HepG2 (cell line): ENCODE results near the gene VAMP5. TPM values are rescaled to one million over a fixed set of nuclear protein-coding genes. Genes with fewer than 3 reads are reported as not detected.

Experiments
- ARHGAP35 ChIP-seq: sonication (generic); formaldehyde crosslinking; IDR thresholded peaks from 2 replicates; pipeline ENCODE4 v1.9.0; 2022; ENCODE audit warnings: mild to moderate bottlenecking, inconsistent platforms, moderate library complexity, missing genetic modification reagents, borderline replicate concordance
- CEBPB ChIP-seq: IDR thresholded peaks from 2 replicates; pipeline ENCODE4 v1.6.1; 2011; ENCODE audit warnings: low read depth, low read length, improper control_type of control experiment, borderline replicate concordance
- CEBPZ ChIP-seq: IDR thresholded peaks from 2 replicates; pipeline ENCODE4 v1.6.1; 2012; ENCODE audit warnings: low read length, improper control_type of control experiment
- GTF2F1 ChIP-seq: fragments of 150-350 bp; IDR thresholded peaks from 2 replicates; pipeline ENCODE4 v1.6.1; 2014; ENCODE audit warnings: low read length
- JARID2 ChIP-seq: sonication (generic); formaldehyde crosslinking; IDR thresholded peaks from 2 replicates; pipeline ENCODE4 v1.8.1; 2023; ENCODE audit warnings: missing genetic modification reagents, inconsistent platforms; ENCODE audit not compliant: insufficient replicate concordance
- NFE2L2 ChIP-seq: fragments of 150-350 bp; IDR thresholded peaks from 2 replicates; pipeline ENCODE4 v1.6.1; 2014; ENCODE audit warnings: low read length
- NFKB2 ChIP-seq: sonication (generic); formaldehyde crosslinking; IDR thresholded peaks from 2 replicates; pipeline ENCODE4 v1.4.0; 2020; ENCODE audit warnings: missing genetic modification reagents, borderline replicate concordance
- PHF20 ChIP-seq: sonication (generic); formaldehyde crosslinking; IDR thresholded peaks from 2 replicates; pipeline ENCODE4 v1.5.0; 2020; ENCODE audit warnings: mild to moderate bottlenecking, missing genetic modification reagents
- RFX1 ChIP-seq: fragments of 450-650 bp; IDR thresholded peaks from 2 replicates; pipeline ENCODE4 v1.6.1; 2017
- SMARCC2 ChIP-seq: fragments of 450-650 bp; IDR thresholded peaks from 2 replicates; pipeline ENCODE4 v1.6.1; 2017; ENCODE audit warnings: antibody characterized with exemption, mild to moderate bottlenecking
- SP140L ChIP-seq: sonication (generic); formaldehyde crosslinking; IDR thresholded peaks from 2 replicates; pipeline ENCODE4 v1.4.0; 2020; ENCODE audit warnings: missing genetic modification reagents, borderline replicate concordance
- TP53 ChIP-seq: sonication (generic); formaldehyde crosslinking; conservative IDR thresholded peaks from 2 replicates; pipeline ENCODE4 v1.4.0; 2020; ENCODE audit warnings: missing genetic modification reagents
- ZFY ChIP-seq: sonication (generic); formaldehyde crosslinking; IDR thresholded peaks from 2 replicates; pipeline ENCODE4 v1.4.0; 2020; ENCODE audit warnings: missing genetic modification reagents
- polyA plus RNA-seq, 8 experiments: library from polyadenylated mRNA; depleted of rRNA in 3 of 8; stranded (reverse) in 7 of 8; unstranded in 1 of 8; fragments of >200 nt; fragmentation: Illumina TruSeq in 4 of 8; extraction: Trizol in 4 of 8; gene quantifications; 2 replicates each; pipeline versions ENCODE4 v1.2.1 to v1.2.3, GENCODE V29; 2011 to 2016; ENCODE audit warnings: low read depth in 4 of 8, missing spikeins in 1 of 8, mixed read lengths in 1 of 8; ENCODE audit not compliant: insufficient read depth in 1 of 8
- total RNA-seq, 5 experiments: library from RNA; depleted of rRNA; stranded (reverse); fragments of >200 nt; fragmentation: Illumina TruSeq; extraction: Trizol; gene quantifications; 2 replicates each; pipeline ENCODE4 v1.2.3, GENCODE V29; 2016; ENCODE audit warnings: low read depth in 1 of 5
- TF ChIP-seq, protein P1 (sequence below): sonication (generic); formaldehyde crosslinking; IDR thresholded peaks from 2 replicates; pipeline ENCODE4 v1.8.0; 2022; ENCODE audit warnings: mild to moderate bottlenecking, missing genetic modification reagents, moderate library complexity
- TF ChIP-seq, protein P2 (sequence below): sonication (generic); formaldehyde crosslinking; IDR thresholded peaks from 2 replicates; pipeline ENCODE4 v1.5.0; 2020; ENCODE audit warnings: mild to moderate bottlenecking, missing genetic modification reagents
- TF ChIP-seq, protein P3 (sequence below): sonication (generic); formaldehyde crosslinking; IDR thresholded peaks from 2 replicates; pipeline ENCODE4; 2020; ENCODE audit warnings: missing genetic modification reagents, mild to moderate bottlenecking, borderline replicate concordance
- TF ChIP-seq, protein P4 (sequence below): sonication (generic); formaldehyde crosslinking; IDR thresholded peaks from 2 replicates; pipeline ENCODE4 v1.5.1; 2020; ENCODE audit warnings: mild to moderate bottlenecking, missing genetic modification reagents, moderate library complexity

VAMP5 gene
- total and polyA plus RNA-seq, 2 of the 13 experiments (the other 11 are each of a cell fraction or from before 2014, with no cell fraction given), result 7.2 to 56.7 TPM

DNA sequence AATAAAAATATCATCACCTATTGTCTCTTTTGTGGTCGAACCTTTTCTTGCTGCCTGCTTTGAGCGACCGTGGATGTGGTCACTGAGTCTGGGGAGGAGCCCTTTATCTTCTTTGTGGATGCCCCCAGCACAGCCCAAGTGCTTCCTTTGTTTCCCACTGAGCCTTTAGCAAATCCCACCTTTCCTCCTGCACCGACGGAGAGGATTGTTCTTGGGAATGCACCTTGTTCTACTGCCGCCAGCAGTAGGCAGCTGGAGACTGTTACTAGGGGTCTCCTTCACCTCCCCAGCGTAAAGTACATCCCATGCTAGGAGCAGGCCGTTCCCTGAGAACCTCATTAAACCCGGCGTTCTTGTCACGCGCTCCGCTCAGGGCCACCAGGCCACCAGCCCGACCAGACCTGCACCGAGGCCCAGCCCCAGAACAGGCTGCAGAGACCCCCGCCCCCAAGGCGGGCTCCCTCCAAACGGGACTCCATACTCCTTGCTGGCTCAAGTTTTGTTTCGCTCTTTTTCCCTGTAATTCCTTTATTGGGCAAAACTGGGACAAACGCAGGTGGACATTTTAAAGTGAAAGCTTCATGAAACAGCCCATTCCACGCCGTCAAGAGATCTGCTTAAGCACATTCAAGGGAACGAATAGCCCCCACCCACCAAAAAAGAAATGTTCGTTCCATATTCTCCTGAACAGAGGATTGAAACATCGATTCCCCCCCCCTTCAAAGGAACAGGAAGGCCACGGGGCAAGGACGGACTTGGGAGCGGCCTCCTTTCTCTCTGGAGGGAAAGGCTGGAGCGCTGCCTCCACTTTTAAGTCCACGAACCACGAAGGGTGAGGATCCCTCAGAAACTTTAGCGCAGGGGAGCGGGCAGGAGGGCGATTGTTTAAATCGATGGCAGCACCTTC, 46.4 kb upstream of the VAMP5 start (continued):
- TF ChIP-seq ARHGAP35 (no peak), TP53 (no peak), CEBPZ (no peak), PHF20 (no peak), NFKB2 (CRISPR knock-in tag) (peak; percentile 81; the same call in 1 of the 2 replicates), SP140L (CRISPR knock-in tag) (no peak), CEBPB (no peak), ZFY (CRISPR knock-in tag) (peak; percentile 63), NFE2L2 (no peak), RFX1 (no peak; the same call in 1 of the 2 replicates), SMARCC2 (no peak), JARID2 (CRISPR knock-in tag) (no peak), GTF2F1 (0 out of 2 replicates have a peak, but pooled peaks have one; percentile 30)
- TF ChIP-seq, protein P1, sequence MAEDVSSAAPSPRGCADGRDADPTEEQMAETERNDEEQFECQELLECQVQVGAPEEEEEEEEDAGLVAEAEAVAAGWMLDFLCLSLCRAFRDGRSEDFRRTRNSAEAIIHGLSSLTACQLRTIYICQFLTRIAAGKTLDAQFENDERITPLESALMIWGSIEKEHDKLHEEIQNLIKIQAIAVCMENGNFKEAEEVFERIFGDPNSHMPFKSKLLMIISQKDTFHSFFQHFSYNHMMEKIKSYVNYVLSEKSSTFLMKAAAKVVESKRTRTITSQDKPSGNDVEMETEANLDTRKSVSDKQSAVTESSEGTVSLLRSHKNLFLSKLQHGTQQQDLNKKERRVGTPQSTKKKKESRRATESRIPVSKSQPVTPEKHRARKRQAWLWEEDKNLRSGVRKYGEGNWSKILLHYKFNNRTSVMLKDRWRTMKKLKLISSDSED (CRISPR knock-in tag), result no peak
- TF ChIP-seq, protein P2, sequence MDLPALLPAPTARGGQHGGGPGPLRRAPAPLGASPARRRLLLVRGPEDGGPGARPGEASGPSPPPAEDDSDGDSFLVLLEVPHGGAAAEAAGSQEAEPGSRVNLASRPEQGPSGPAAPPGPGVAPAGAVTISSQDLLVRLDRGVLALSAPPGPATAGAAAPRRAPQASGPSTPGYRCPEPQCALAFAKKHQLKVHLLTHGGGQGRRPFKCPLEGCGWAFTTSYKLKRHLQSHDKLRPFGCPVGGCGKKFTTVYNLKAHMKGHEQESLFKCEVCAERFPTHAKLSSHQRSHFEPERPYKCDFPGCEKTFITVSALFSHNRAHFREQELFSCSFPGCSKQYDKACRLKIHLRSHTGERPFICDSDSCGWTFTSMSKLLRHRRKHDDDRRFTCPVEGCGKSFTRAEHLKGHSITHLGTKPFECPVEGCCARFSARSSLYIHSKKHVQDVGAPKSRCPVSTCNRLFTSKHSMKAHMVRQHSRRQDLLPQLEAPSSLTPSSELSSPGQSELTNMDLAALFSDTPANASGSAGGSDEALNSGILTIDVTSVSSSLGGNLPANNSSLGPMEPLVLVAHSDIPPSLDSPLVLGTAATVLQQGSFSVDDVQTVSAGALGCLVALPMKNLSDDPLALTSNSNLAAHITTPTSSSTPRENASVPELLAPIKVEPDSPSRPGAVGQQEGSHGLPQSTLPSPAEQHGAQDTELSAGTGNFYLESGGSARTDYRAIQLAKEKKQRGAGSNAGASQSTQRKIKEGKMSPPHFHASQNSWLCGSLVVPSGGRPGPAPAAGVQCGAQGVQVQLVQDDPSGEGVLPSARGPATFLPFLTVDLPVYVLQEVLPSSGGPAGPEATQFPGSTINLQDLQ (CRISPR knock-in tag), result no peak; the same call in 1 of the 2 replicates
- TF ChIP-seq, protein P3, sequence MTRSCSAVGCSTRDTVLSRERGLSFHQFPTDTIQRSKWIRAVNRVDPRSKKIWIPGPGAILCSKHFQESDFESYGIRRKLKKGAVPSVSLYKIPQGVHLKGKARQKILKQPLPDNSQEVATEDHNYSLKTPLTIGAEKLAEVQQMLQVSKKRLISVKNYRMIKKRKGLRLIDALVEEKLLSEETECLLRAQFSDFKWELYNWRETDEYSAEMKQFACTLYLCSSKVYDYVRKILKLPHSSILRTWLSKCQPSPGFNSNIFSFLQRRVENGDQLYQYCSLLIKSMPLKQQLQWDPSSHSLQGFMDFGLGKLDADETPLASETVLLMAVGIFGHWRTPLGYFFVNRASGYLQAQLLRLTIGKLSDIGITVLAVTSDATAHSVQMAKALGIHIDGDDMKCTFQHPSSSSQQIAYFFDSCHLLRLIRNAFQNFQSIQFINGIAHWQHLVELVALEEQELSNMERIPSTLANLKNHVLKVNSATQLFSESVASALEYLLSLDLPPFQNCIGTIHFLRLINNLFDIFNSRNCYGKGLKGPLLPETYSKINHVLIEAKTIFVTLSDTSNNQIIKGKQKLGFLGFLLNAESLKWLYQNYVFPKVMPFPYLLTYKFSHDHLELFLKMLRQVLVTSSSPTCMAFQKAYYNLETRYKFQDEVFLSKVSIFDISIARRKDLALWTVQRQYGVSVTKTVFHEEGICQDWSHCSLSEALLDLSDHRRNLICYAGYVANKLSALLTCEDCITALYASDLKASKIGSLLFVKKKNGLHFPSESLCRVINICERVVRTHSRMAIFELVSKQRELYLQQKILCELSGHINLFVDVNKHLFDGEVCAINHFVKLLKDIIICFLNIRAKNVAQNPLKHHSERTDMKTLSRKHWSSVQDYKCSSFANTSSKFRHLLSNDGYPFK (CRISPR knock-in tag), result peak; percentile 32; the same call in 1 of the 2 replicates
- TF ChIP-seq, protein P4, sequence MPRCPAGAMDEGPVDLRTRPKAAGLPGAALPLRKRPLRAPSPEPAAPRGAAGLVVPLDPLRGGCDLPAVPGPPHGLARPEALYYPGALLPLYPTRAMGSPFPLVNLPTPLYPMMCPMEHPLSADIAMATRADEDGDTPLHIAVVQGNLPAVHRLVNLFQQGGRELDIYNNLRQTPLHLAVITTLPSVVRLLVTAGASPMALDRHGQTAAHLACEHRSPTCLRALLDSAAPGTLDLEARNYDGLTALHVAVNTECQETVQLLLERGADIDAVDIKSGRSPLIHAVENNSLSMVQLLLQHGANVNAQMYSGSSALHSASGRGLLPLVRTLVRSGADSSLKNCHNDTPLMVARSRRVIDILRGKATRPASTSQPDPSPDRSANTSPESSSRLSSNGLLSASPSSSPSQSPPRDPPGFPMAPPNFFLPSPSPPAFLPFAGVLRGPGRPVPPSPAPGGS, result no peak
